ENCODE results near the gene SLC38A1.
"Not testable (repeated sequence)": the region's sequence is repeated elsewhere in the genome, so short reads cannot be mapped to it uniquely, and the experiment has no call there.

Gene SLC38A1

DNA sequence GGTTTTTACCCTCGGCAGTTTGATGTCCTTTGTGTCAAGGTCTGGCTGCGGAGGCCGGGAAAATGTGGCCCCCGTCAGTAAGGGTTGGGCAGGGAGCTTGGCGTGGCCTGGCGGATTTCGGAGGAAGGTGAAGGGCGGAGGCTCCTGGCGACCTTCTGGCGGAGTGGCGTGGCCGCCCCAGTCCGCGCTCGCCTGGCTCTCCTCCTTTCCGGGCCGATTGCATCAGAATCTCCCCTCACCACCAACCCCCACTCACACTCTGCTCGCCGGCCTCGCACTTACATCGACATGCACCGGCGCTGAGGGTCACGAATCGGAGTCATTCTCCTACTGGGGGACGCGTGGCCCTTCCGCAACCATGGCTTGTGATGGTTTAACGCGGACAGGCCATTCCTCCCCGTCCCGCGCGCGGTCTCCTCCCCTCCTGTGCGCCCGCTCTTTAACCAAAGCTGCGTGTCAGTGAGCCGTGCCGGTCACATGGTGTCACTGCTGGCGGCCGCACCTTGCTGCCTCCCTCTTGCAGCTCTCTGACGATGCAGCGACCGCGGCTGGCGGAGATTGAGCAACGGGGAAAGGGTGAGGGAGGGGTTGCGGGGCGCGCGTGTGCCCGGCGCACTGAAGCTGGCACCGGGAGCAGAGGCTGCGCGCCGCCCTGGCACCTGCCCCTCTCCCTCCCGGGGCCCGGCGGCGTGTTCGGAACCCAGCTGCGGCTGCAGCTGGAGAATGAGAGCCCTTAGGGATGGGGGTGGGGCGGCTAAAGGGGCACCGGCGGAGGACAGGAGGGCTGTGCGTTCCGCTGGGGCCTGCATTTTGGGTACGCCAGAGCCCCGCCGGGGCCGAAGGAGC, at the start of gene SLC38A1:
Gene SLC38A1, minus strand, starts transcription at position 461 of the 846 bp plus-strand sequence. CDS start 29,243 bp downstream, outside the sequence.
- peak; percentile 93 for DNase-seq (ENCODE audit: low read depth)
- peaks cover 13% of the 10 kb centered on the region for H3K4me1 ChIP-seq (ENCODE audit: control insufficient read depth, insufficient read depth, low read length)
- peak within 1 kb of the TSS; percentile 89 for H3K9ac ChIP-seq (ENCODE audit: low read length)
- peaks cover 4% of the 10 kb centered on the region for H3K27me3 ChIP-seq (replicated peaks; ENCODE audit: control insufficient read depth, insufficient read depth, low read length)
- no peaks in the 10 kb centered on the region for H3K36me3 ChIP-seq (ENCODE audit: control insufficient read depth, insufficient read depth, low read length, severe bottlenecking)
- no peaks in the 10 kb centered on the region for H3K9me3 ChIP-seq (ENCODE audit: control insufficient read depth, low read length)
- peak within 1 kb of the TSS; percentile 88 for H3K4me3 ChIP-seq (ENCODE audit: low read length)

DNA sequence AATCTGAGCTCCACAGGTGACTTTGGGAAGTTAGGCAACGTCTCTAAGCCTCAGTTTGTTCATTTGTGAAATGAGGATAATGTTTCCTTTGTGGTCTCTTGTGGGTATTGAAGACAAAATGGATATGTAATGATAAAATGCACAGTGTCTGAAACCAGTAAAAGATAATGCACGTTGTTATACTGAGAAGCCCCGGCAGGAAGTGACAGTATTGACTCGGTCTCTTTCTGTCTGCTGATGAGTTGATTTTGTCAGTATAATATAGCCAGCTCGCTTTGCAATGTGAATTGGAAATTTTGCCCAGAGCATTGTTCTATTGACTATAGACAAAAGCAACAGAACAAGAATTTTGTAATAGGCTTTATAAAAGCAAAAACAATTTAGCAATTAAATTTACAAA, 49.2 kb upstream of the SLC38A1 start:
- Histone ChIP-seq H3K27me3 (replicated peaks; ENCODE audit: control insufficient read depth, insufficient read depth, low read length) (no peaks in the 10 kb centered on the region), H3K9me3 (ENCODE audit: control insufficient read depth, low read length) (peaks cover 4% of the 10 kb centered on the region), H3K36me3 (ENCODE audit: control insufficient read depth, insufficient read depth, low read length, severe bottlenecking) (no peaks in the 10 kb centered on the region), H3K9ac (ENCODE audit: low read length) (no peak overlapping the region), H3K4me3 (ENCODE audit: low read length) (no peak overlapping the region), H3K4me1 (ENCODE audit: control insufficient read depth, insufficient read depth, low read length) (no peaks in the 10 kb centered on the region)
- no peak for DNase-seq (ENCODE audit: low read depth)

- Histone ChIP-seq H3K9me3 (ENCODE audit: control insufficient read depth, low read length) (peaks cover 14% of the 10 kb centered on the region), H3K4me1 (ENCODE audit: control insufficient read depth, insufficient read depth, low read length) (peaks cover 5% of the 10 kb centered on the region), H3K36me3 (ENCODE audit: control insufficient read depth, insufficient read depth, low read length, severe bottlenecking) (no peaks in the 10 kb centered on the region), H3K9ac (ENCODE audit: low read length) (no peak overlapping the region), H3K27me3 (replicated peaks; ENCODE audit: control insufficient read depth, insufficient read depth, low read length) (no peaks in the 10 kb centered on the region), H3K4me3 (ENCODE audit: low read length) (no peak overlapping the region)
- DNase-seq (ENCODE audit: low read depth) = peak; percentile 41
Observed at GRCh38 chr12:46304070-46304469, 35.2 kb upstream of the SLC38A1 start.

DNA sequence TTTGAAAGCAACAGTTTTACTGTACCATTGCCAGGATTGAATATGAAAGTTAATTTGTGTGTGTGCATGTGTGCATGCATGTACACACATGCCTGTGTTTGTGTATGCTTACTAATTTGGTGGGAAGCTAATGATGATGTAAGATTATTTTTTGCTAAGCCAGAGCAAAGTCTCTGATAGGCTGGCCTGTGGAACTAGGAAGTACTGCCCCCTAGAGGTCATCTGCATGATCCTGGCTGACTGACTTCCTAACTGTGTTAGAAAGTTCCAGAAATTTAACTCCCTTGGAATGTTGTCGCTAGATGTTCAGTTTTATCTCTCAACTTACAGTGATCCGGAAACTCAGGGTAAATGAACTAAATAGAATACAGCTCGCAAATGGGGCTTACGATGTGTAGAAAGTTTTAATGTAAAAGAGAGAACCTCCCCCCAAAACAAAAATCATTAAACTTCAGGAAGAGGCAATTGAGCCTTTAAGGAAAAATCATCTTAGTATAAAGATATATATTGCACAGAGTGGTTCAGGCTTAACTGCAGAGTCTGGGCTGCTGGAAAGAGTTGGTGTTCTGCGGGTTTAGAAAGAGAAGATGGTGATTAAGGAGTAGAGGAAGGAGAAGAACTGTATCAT, 34.3 kb upstream of the SLC38A1 start:
- DNase-seq (ENCODE audit: low read depth) = peak; percentile 41
- H3K4me1 ChIP-seq (ENCODE audit: control insufficient read depth, insufficient read depth, low read length) = peaks cover 5% of the 10 kb centered on the region
- H3K4me3 ChIP-seq (ENCODE audit: low read length) = no peak overlapping the region
- no peaks in the 10 kb centered on the region for H3K36me3 ChIP-seq (ENCODE audit: control insufficient read depth, insufficient read depth, low read length, severe bottlenecking)
- H3K9ac ChIP-seq (ENCODE audit: low read length) = no peak overlapping the region
- peaks cover 14% of the 10 kb centered on the region for H3K9me3 ChIP-seq (ENCODE audit: control insufficient read depth, low read length)
- H3K27me3 ChIP-seq (replicated peaks; ENCODE audit: control insufficient read depth, insufficient read depth, low read length) = no peaks in the 10 kb centered on the region

DNA sequence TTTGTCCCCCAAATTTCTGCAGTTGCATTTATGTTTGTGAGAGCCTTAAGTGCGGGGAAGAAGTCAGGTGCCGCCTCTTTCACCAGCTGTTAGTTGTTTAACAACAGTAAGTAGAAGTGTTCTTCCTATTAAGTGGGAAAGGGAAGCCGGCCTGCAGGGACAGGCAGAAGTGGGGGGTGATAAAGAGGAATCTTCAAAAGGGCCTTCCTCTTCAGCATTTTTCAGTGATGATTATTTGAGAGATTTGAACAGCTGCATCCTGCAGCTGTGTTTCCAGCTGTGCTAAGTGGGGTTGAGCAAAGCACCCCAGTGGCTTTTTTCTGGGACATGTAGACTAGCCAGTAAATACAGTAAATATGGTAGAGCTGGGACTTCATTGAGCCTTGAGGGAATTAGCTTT, 32.1 kb upstream of the SLC38A1 start:
- H3K36me3 ChIP-seq (ENCODE audit: control insufficient read depth, insufficient read depth, low read length, severe bottlenecking) = no peaks in the 10 kb centered on the region
- H3K27me3 ChIP-seq (replicated peaks; ENCODE audit: control insufficient read depth, insufficient read depth, low read length) = peaks cover 7% of the 10 kb centered on the region
- DNase-seq (ENCODE audit: low read depth) = no peak

DNA sequence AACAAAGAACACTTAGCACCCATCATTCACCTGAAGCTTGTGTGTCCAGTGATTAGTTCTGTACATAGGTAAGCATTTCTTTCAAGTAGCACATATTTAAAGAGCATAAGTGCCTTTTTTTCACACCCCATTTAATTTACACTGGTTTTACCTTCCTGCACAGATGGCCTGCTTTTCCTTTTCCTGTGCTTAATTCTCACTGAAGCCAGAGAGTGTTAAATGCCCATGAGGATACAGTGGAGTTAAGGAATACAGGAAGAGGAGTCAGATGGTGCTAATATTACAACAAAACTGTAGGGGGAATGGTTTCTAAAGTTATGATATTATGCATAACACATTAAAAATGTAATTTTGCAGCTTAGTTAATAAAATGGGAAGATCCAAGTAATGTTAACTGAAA, 31.0 kb upstream of the SLC38A1 start:
- peaks cover 5% of the 10 kb centered on the region for H3K4me1 ChIP-seq (ENCODE audit: control insufficient read depth, insufficient read depth, low read length)
- no peaks in the 10 kb centered on the region for H3K9me3 ChIP-seq (ENCODE audit: control insufficient read depth, low read length)
- no peak overlapping the region for H3K9ac ChIP-seq (ENCODE audit: low read length)
- no peak overlapping the region for H3K4me3 ChIP-seq (ENCODE audit: low read length)
- H3K27me3 ChIP-seq (replicated peaks; ENCODE audit: control insufficient read depth, insufficient read depth, low read length) = peaks cover 8% of the 10 kb centered on the region
- DNase-seq (ENCODE audit: low read depth) = no peak
- H3K36me3 ChIP-seq (ENCODE audit: control insufficient read depth, insufficient read depth, low read length, severe bottlenecking) = no peaks in the 10 kb centered on the region

More for the DNA sequence above, 32.1 kb upstream of the SLC38A1 start:
- no peak overlapping the region for H3K4me3 ChIP-seq (ENCODE audit: low read length)
- peaks cover 8% of the 10 kb centered on the region for H3K9me3 ChIP-seq (ENCODE audit: control insufficient read depth, low read length)
- H3K4me1 ChIP-seq (ENCODE audit: control insufficient read depth, insufficient read depth, low read length) = peaks cover 5% of the 10 kb centered on the region
- H3K9ac ChIP-seq (ENCODE audit: low read length) = no peak overlapping the region

DNA sequence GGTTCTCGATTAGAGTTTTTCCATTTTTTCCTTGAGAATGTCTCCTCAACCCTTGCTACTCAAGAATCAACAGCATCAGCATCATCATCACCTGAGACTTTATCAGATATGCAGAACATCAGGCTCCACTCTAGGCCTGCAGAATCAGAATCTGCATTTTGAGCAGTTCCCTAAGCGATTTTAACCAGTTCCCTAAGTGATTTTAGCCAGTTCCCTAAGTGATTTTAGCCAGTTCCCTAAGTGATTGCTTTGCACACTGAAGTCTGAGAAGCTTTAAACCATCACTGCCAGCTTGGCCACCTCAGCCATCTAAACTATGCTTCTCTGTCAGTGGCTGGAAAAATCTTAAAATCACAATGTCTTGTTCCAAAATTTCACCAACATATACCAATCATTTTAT, 29.4 kb upstream of the SLC38A1 start:
- no peak overlapping the region for H3K4me3 ChIP-seq (ENCODE audit: low read length)
- H3K9me3 ChIP-seq (ENCODE audit: control insufficient read depth, low read length) = no peaks in the 10 kb centered on the region
- H3K4me1 ChIP-seq (ENCODE audit: control insufficient read depth, insufficient read depth, low read length) = peaks cover 5% of the 10 kb centered on the region
- peaks cover 8% of the 10 kb centered on the region for H3K27me3 ChIP-seq (replicated peaks; ENCODE audit: control insufficient read depth, insufficient read depth, low read length)
- DNase-seq (ENCODE audit: low read depth) = no peak
- H3K9ac ChIP-seq (ENCODE audit: low read length) = no peak overlapping the region
- no peaks in the 10 kb centered on the region for H3K36me3 ChIP-seq (ENCODE audit: control insufficient read depth, insufficient read depth, low read length, severe bottlenecking)

GRCh38 chr12:46296822-46297221, 28.0 kb upstream of the SLC38A1 start:
- no peak overlapping the region for H3K9ac ChIP-seq (ENCODE audit: low read length)
- H3K36me3 ChIP-seq (ENCODE audit: control insufficient read depth, insufficient read depth, low read length, severe bottlenecking) = no peaks in the 10 kb centered on the region
- H3K4me3 ChIP-seq (ENCODE audit: low read length) = no peak overlapping the region
- peaks cover 6% of the 10 kb centered on the region for H3K9me3 ChIP-seq (ENCODE audit: control insufficient read depth, low read length)
- H3K4me1 ChIP-seq (ENCODE audit: control insufficient read depth, insufficient read depth, low read length) = peaks cover 5% of the 10 kb centered on the region
- no peak for DNase-seq (ENCODE audit: low read depth)
- H3K27me3 ChIP-seq (replicated peaks; ENCODE audit: control insufficient read depth, insufficient read depth, low read length) = peaks cover 8% of the 10 kb centered on the region

DNA sequence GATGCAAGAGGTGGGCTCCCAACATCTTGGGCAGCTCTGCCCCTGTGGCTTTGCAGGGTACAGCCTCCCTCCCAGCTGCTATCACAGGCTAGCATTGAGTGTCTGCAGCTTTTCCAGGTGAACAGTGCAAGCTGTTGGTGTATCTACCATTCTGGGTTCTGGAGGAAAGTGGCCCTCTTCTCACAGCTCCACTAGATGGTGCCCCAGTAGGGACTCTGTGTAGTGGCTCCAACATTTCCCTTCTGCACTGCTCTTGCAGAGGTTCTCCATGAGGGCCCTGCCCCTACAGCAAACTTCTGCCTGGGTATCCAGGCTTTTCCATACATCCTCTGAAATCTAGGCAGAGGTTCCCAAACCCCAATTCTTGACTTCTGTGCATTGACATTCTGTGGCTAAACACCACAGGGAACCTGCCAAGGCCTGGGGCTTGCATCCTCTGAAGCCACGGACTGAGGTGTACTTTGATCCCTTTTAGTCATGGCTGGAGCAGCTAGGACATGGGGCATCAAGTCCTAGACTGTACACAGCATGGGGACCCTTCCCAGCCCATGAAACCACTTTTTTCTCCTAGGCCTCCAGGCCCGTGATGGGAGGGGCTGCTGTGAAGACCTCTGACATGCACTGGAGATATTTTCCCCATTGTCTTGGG, 24.0 kb upstream of the SLC38A1 start:
- no peak overlapping the region for H3K4me3 ChIP-seq (ENCODE audit: low read length)
- H3K4me1 ChIP-seq (ENCODE audit: control insufficient read depth, insufficient read depth, low read length) = no peaks in the 10 kb centered on the region
- H3K9ac ChIP-seq (ENCODE audit: low read length) = no peak overlapping the region
- peaks cover 8% of the 10 kb centered on the region for H3K27me3 ChIP-seq (replicated peaks; ENCODE audit: control insufficient read depth, insufficient read depth, low read length)
- peaks cover 8% of the 10 kb centered on the region for H3K9me3 ChIP-seq (ENCODE audit: control insufficient read depth, low read length)
- DNase-seq (ENCODE audit: low read depth) = no peak
- no peaks in the 10 kb centered on the region for H3K36me3 ChIP-seq (ENCODE audit: control insufficient read depth, insufficient read depth, low read length, severe bottlenecking)

- not testable (repeated sequence) for H3K4me1 ChIP-seq (ENCODE audit: control insufficient read depth, insufficient read depth, low read length); H3K4me3 ChIP-seq (ENCODE audit: low read length); H3K9me3 ChIP-seq (ENCODE audit: control insufficient read depth, low read length); H3K9ac ChIP-seq (ENCODE audit: low read length); H3K36me3 ChIP-seq (ENCODE audit: control insufficient read depth, insufficient read depth, low read length, severe bottlenecking); DNase-seq (ENCODE audit: low read depth); H3K27me3 ChIP-seq (replicated peaks; ENCODE audit: control insufficient read depth, insufficient read depth, low read length)
Observed at GRCh38 chr12:46291953-46292352, 23.1 kb upstream of the SLC38A1 start.

DNA sequence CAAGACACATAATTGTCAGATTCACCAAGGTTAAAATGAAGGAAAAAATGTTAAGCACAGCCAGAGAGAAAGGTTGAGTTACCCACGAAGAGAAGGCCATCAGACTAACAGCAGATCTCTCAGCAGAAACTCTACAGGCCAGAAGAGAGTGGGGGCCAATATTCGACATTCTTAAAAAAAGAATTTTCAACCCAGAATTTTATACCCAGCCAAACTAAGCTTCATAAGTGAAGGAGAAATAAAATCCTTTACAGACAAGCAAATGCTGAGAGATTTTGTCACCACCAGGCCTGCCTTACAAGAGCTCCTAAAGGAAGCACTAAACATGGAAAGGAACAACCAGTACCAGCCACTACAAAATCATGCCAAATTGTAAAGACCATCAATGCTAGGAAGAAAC, 16.3 kb upstream of the SLC38A1 start:
- H3K4me3 ChIP-seq (ENCODE audit: low read length); H3K27me3 ChIP-seq (replicated peaks; ENCODE audit: control insufficient read depth, insufficient read depth, low read length); H3K4me1 ChIP-seq (ENCODE audit: control insufficient read depth, insufficient read depth, low read length); H3K36me3 ChIP-seq (ENCODE audit: control insufficient read depth, insufficient read depth, low read length, severe bottlenecking); H3K9ac ChIP-seq (ENCODE audit: low read length); DNase-seq (ENCODE audit: low read depth): not testable (repeated sequence)
- peaks cover 30% of the 10 kb centered on the region for H3K9me3 ChIP-seq (ENCODE audit: control insufficient read depth, low read length)
